Astrocyte of the spinal cord (primary cell): Measurements from ENCODE around the gene LRRC59.

Source experiments
- DNase-seq: peaks from one replicate; pipeline ENCODE4 v3.0.0; 2011; ENCODE audit warnings: low read depth, low spot score
- H3K4me3 ChIP-seq: 2 replicates; pipeline ENCODE4 v1.5.1; 2011; ENCODE audit warnings: low read depth, mild to moderate bottlenecking, low read length, moderate library complexity
- in situ Hi-C: cut with HindIII; loops from 2 replicates; pipeline ENCODE4 v1.10.0; 2017; ENCODE audit warnings: low sequenced_read_pairs
- TF ChIP-seq, protein P1 (sequence below): IDR thresholded peaks from 2 replicates; pipeline ENCODE4 v1.5.1; 2012; ENCODE audit warnings: low read depth, mild to moderate bottlenecking, low read length, inconsistent platforms

LRRC59 gene

GRCh38 chr17:50365649-50366393 is 31.5 kb downstream of the LRRC59 start:
- DNase-seq: no peak
- in situ Hi-C loops: no loop called here
- TF ChIP-seq, protein P1, sequence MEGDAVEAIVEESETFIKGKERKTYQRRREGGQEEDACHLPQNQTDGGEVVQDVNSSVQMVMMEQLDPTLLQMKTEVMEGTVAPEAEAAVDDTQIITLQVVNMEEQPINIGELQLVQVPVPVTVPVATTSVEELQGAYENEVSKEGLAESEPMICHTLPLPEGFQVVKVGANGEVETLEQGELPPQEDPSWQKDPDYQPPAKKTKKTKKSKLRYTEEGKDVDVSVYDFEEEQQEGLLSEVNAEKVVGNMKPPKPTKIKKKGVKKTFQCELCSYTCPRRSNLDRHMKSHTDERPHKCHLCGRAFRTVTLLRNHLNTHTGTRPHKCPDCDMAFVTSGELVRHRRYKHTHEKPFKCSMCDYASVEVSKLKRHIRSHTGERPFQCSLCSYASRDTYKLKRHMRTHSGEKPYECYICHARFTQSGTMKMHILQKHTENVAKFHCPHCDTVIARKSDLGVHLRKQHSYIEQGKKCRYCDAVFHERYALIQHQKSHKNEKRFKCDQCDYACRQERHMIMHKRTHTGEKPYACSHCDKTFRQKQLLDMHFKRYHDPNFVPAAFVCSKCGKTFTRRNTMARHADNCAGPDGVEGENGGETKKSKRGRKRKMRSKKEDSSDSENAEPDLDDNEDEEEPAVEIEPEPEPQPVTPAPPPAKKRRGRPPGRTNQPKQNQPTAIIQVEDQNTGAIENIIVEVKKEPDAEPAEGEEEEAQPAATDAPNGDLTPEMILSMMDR: no peak
- no peak overlapping the region for H3K4me3 ChIP-seq

DNA sequence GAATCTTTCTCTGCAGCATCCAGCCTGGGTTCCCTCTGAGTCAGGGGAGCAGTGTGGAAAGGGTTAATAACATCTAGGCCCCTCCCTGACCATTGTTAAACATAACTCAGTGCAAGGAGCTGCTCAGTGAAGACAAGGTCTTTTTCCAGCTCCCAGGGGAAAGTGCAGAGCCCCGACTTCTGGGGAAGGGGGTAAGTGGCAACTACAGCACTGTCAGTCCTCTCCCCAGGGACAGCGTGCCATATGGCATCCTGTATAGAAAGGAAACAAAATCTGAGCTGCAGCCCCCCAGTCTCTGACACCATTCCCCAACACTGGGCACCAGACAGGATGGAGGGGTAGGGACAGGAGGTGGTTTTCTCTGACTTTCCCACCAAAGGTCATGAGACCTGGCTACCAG is 32.2 kb downstream of the LRRC59 start:
- TF ChIP-seq, protein P1: no peak
- no peak overlapping the region for H3K4me3 ChIP-seq
- no peak for DNase-seq
- in situ Hi-C loops: no loop called here

DNA sequence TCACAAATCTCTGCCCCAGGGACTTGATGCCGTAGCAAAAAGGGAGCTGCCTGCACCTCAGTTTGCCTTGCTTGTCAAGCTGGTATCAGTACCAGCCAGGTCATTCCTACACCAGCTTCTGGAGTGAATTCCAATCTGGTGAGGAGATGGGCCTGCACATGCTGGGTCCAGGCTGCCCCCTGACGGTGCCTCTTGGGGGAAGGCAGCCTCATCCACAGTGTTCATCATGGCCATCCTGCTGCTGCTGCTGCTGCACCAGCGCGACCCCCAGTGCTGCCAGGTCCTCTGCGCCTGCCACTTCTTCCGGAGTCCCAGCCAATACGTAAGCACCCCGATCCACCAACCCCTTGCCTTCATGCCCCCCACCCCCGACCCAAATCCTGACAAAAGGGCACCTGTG is 32.6 kb downstream of the LRRC59 start:
- in situ Hi-C loops: no loop called here
- peak; percentile 31 for DNase-seq
- no peak overlapping the region for H3K4me3 ChIP-seq
- TF ChIP-seq, protein P1: peak; percentile 38

GRCh38 chr17:50364061-50364458 is 33.3 kb downstream of the LRRC59 start:
- in situ Hi-C loops: no loop called here
- H3K4me3 ChIP-seq: no peak overlapping the region
- TF ChIP-seq, protein P1: no peak
- DNase-seq: no peak

- H3K4me3 ChIP-seq: no peak overlapping the region
- peak; percentile 55 for DNase-seq
- in situ Hi-C loops: no loop called here
- TF ChIP-seq, protein P1: no peak
Observed at GRCh38 chr17:50363217-50364060, 33.9 kb downstream of the LRRC59 start.

- no peak overlapping the region for H3K4me3 ChIP-seq
- in situ Hi-C loops: no loop called here
- no peak for DNase-seq
- TF ChIP-seq, protein P1: no peak
Observed at GRCh38 chr17:50362661-50363060, 34.7 kb downstream of the LRRC59 start.
